SK-N-SH treated with all-trans-retinoic acid at 6 μM for 48 hours (cell line): ENCODE measurements around the gene SEC16A.

Experiments used
- ARNTL ChIP-seq: fragments of 450-650 bp; formaldehyde crosslinking; IDR thresholded peaks from 2 replicates; pipeline ENCODE4 v1.5.0; 2020; ENCODE audit warnings: low read depth, mild to moderate bottlenecking, moderate library complexity, borderline replicate concordance
- CSDC2 ChIP-seq: fragments of 250-450 bp; sonication (Bioruptor Pico); IDR thresholded peaks from 2 replicates; pipeline ENCODE4 v1.5.0; 2020; ENCODE audit warnings: mild to moderate bottlenecking, moderate library complexity
- OSR1 ChIP-seq: fragments of 250-450 bp; sonication (Bioruptor Pico); IDR thresholded peaks from 2 replicates; pipeline ENCODE4 v1.8.0; 2022; ENCODE audit warnings: moderate library complexity, mild to moderate bottlenecking, inconsistent platforms

DNA sequence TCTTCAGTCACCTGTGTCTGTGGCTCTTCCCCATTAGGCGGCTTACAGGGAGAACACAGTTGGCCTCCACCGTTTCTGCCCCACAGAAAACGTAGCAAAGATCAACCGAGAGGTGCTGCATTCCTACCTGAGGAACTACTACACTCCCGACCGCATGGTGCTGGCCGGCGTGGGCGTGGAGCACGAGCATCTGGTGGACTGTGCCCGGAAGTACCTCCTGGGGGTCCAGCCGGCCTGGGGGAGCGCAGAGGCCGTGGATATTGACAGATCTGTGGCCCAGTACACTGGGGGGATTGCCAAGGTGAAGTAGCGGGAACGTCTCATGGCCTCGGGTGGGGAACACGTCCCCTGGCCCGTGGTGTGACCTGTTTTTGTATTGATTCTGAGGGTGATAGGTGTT lies 65.9 kb downstream of the SEC16A start:
- TF ChIP-seq ARNTL (CRISPR knock-in tag) (no peak), CSDC2 (CRISPR knock-in tag) (no peak), OSR1 (CRISPR knock-in tag) (no peak)
